Naive B cell (primary cell): ENCODE data around the gene PCNX4. TPM values are rescaled to one million over a fixed set of nuclear protein-coding genes. Genes with fewer than 3 reads are reported as not detected.
"Not testable (repeated sequence)": the region's sequence is repeated elsewhere in the genome, so short reads cannot be mapped to it uniquely, and the experiment has no call there.

Source experiments
- ATAC-seq, 2 donors: fragments of 150-1000 bp; cut with Tn5 transposase; 2 replicates each; pipeline ENCODE4 v1.10.0; 2021; ENCODE audit warnings: low read depth in 2 of 2, mild to moderate bottlenecking in 2 of 2, moderate library complexity in 2 of 2
- DNase-seq: peaks from one replicate; pipeline ENCODE4 v3.0.0; 2022
- H3K27ac Mint-ChIP-seq, 6 donors: one replicate each; pipeline ENCODE4 v1.8.0; 2020 to 2022; ENCODE audit warnings: mild to moderate bottlenecking in 6 of 6, mixed read lengths in 6 of 6, moderate library complexity in 5 of 6, inconsistent platforms in 2 of 6
- H3K27me3 Mint-ChIP-seq, 3 donors: one replicate each; pipeline ENCODE4 v1.8.0; 2021 to 2022; ENCODE audit warnings: mixed read lengths in 3 of 3, mild to moderate bottlenecking in 1 of 3
- H3K36me3 Mint-ChIP-seq, 2 donors: one replicate each; pipeline ENCODE4 v1.8.0; 2020 to 2022; ENCODE audit warnings: mixed read lengths in 2 of 2, inconsistent platforms in 1 of 2, mild to moderate bottlenecking in 1 of 2
- H3K4me1 Mint-ChIP-seq, 3 donors: one replicate each; pipeline ENCODE4 v1.8.0; 2020 to 2022; ENCODE audit warnings: mixed read lengths in 3 of 3, inconsistent platforms in 1 of 3, mild to moderate bottlenecking in 1 of 3, moderate library complexity in 1 of 3
- H3K4me3 Mint-ChIP-seq, 8 donors: one replicate each; pipeline ENCODE4 v1.8.0; 2020 to 2022; ENCODE audit warnings: mild to moderate bottlenecking in 8 of 8, mixed read lengths in 8 of 8, moderate library complexity in 8 of 8, inconsistent platforms in 2 of 8
- H3K9me3 Mint-ChIP-seq, 7 donors: one replicate each; pipeline ENCODE4 v1.8.0; 2020 to 2022; ENCODE audit warnings: mixed read lengths in 7 of 7, mild to moderate bottlenecking in 5 of 7, inconsistent platforms in 2 of 7, moderate library complexity in 1 of 7
- polyA plus RNA-seq, 6 donors: library from polyadenylated mRNA; unstranded; fragments of 300-500 nt; fragmentation: Illumina TruSeq; gene quantifications; one replicate each; pipeline ENCODE4 v1.2.3, GENCODE V29; 2021; ENCODE audit warnings: low read depth in 6 of 6

The PCNX4 gene
- polyA plus RNA-seq, 6 donors from 2014 or later: 11.3 to 26.1 (median 24.5) TPM

GRCh38 chr14:60092526-60092920 lies 800 bp downstream of the PCNX4 start:
- peak overlapping the region; percentile 88 to 98 (median 94) for H3K4me3 Mint-ChIP-seq
- no peaks in the 10 kb centered on the region for H3K36me3 Mint-ChIP-seq
- H3K27ac Mint-ChIP-seq: peak overlapping the region; percentile 95 to 99 (median 99)
- ATAC-seq: no peak
- H3K9me3 Mint-ChIP-seq: no peaks in the 10 kb centered on the region
- peaks cover 29 to 45% (median 36%) of the 10 kb centered on the region in 3 donors for H3K4me1 Mint-ChIP-seq
- peaks cover 0 to 7% (median 0%) of the 10 kb centered on the region in 3 donors for H3K27me3 Mint-ChIP-seq
- no peak for DNase-seq

GRCh38 chr14:60093080-60093479 lies 1.4 kb downstream of the PCNX4 start:
- Mint-ChIP-seq H3K4me1 (peaks cover 34 to 45% (median 36%) of the 10 kb centered on the region in 3 donors), H3K27ac (peak overlapping the region; percentile 95 to 99 (median 99)), H3K36me3 (peaks cover 0 to 4% of the 10 kb centered on the region in 2 donors), H3K27me3 (peaks cover 0 to 7% (median 0%) of the 10 kb centered on the region in 3 donors), H3K9me3 (no peaks in the 10 kb centered on the region), H3K4me3 (peak overlapping the region; percentile 88 to 98 (median 94))
- DNase-seq (no peak), ATAC-seq (no peak)

- Mint-ChIP-seq H3K4me1 (peaks cover 36 to 45% (median 39%) of the 10 kb centered on the region in 3 donors), H3K36me3 (peaks cover 0 to 6% of the 10 kb centered on the region in 2 donors), H3K9me3 (no peaks in the 10 kb centered on the region), H3K27ac (peak overlapping the region; percentile 45 to 99 (median 90)), H3K4me3 (peak overlapping the region; percentile 88 to 98 (median 94)), H3K27me3 (peaks cover 0 to 7% (median 0%) of the 10 kb centered on the region in 3 donors)
- ATAC-seq: no peak
- no peak for DNase-seq
These were observed 1.9 kb downstream of the PCNX4 start for GRCh38 chr14:60093606-60094005.

- Mint-ChIP-seq H3K36me3 (peaks cover 0 to 6% of the 10 kb centered on the region in 2 donors), H3K4me1 (peaks cover 36 to 45% (median 39%) of the 10 kb centered on the region in 3 donors), H3K27me3 (peaks cover 0 to 6% (median 0%) of the 10 kb centered on the region in 3 donors), H3K27ac (peak overlapping the region in 4 of 6 donors; percentile 2 to 99 (median 95)), H3K4me3 (peak overlapping the region in 4 of 8 donors; percentile 52 to 90 (median 88)), H3K9me3 (no peaks in the 10 kb centered on the region)
- DNase-seq (no peak), ATAC-seq (no peak)
These were observed 2.7 kb downstream of the PCNX4 start for GRCh38 chr14:60094306-60094897.

- H3K4me3 Mint-ChIP-seq: peak overlapping the region in 1 of 8 donors; percentile 14
- peaks cover 36 to 48% (median 39%) of the 10 kb centered on the region in 3 donors for H3K4me1 Mint-ChIP-seq
- H3K36me3 Mint-ChIP-seq: peaks cover 0 to 6% of the 10 kb centered on the region in 2 donors
- no peaks in the 10 kb centered on the region for H3K27me3 Mint-ChIP-seq
- H3K27ac Mint-ChIP-seq: peak overlapping the region in 3 of 6 donors; percentile 17 to 76 (median 35)
- no peak for ATAC-seq
- H3K9me3 Mint-ChIP-seq: no peaks in the 10 kb centered on the region
- no peak for DNase-seq
These were observed 3.5 kb downstream of the PCNX4 start for GRCh38 chr14:60095231-60095630.

- H3K36me3 Mint-ChIP-seq: peaks cover 4 to 10% of the 10 kb centered on the region in 2 donors
- DNase-seq: no peak
- no peaks in the 10 kb centered on the region for H3K27me3 Mint-ChIP-seq
- ATAC-seq: no peak
- no peaks in the 10 kb centered on the region for H3K9me3 Mint-ChIP-seq
- H3K4me3 Mint-ChIP-seq: no peak overlapping the region
- H3K27ac Mint-ChIP-seq: peak overlapping the region in 2 of 6 donors; percentile 42 to 87
- peaks cover 36 to 42% (median 41%) of the 10 kb centered on the region in 3 donors for H3K4me1 Mint-ChIP-seq
These were observed 4.2 kb downstream of the PCNX4 start for GRCh38 chr14:60095781-60096450.

- Mint-ChIP-seq H3K27ac (peak overlapping the region in 1 of 6 donors; percentile 16), H3K9me3 (no peaks in the 10 kb centered on the region), H3K27me3 (no peaks in the 10 kb centered on the region), H3K4me1 (peaks cover 33 to 42% (median 34%) of the 10 kb centered on the region in 3 donors), H3K36me3 (peaks cover 6 to 13% of the 10 kb centered on the region in 2 donors), H3K4me3 (no peak overlapping the region)
- no peak for ATAC-seq
- no peak for DNase-seq
These were observed 6.3 kb downstream of the PCNX4 start for GRCh38 chr14:60097974-60098373.

GRCh38 chr14:60099855-60100254 lies 8.1 kb downstream of the PCNX4 start:
- H3K27me3 Mint-ChIP-seq, H3K9me3 Mint-ChIP-seq, DNase-seq, ATAC-seq: not testable (repeated sequence)
- Mint-ChIP-seq H3K27ac (peak overlapping the region in 1 of 6 donors; percentile 81), H3K36me3 (peaks cover 6 to 13% of the 10 kb centered on the region in 2 donors), H3K4me3 (peak overlapping the region in 1 of 8 donors; percentile 56), H3K4me1 (peaks cover 15 to 26% (median 26%) of the 10 kb centered on the region in 3 donors)

- Mint-ChIP-seq H3K4me1 (peaks cover 10 to 29% (median 22%) of the 10 kb centered on the region in 3 donors), H3K9me3 (peaks cover 0 to 4% (median 0%) of the 10 kb centered on the region in 7 donors), H3K4me3 (no peak overlapping the region), H3K27ac (no peak overlapping the region), H3K36me3 (peaks cover 6 to 13% of the 10 kb centered on the region in 2 donors), H3K27me3 (no peaks in the 10 kb centered on the region)
- ATAC-seq (no peak), DNase-seq (no peak)
These were observed 10.1 kb downstream of the PCNX4 start for GRCh38 chr14:60101786-60102185.

GRCh38 chr14:60102389-60102788 lies 10.7 kb downstream of the PCNX4 start:
- Mint-ChIP-seq H3K27me3 (no peaks in the 10 kb centered on the region), H3K9me3 (peaks cover 0 to 4% (median 0%) of the 10 kb centered on the region in 7 donors), H3K36me3 (peaks cover 6 to 14% of the 10 kb centered on the region in 2 donors), H3K27ac (no peak overlapping the region), H3K4me3 (no peak overlapping the region), H3K4me1 (peaks cover 10 to 29% (median 19%) of the 10 kb centered on the region in 3 donors)
- DNase-seq (no peak), ATAC-seq (no peak)

- Mint-ChIP-seq H3K9me3 (peaks cover 0 to 4% (median 0%) of the 10 kb centered on the region in 7 donors), H3K27ac (peak overlapping the region in 2 of 6 donors; percentile 48 to 92), H3K4me3 (no peak overlapping the region), H3K4me1 (peaks cover 12 to 24% (median 19%) of the 10 kb centered on the region in 3 donors), H3K27me3 (no peaks in the 10 kb centered on the region), H3K36me3 (peaks cover 20 to 29% of the 10 kb centered on the region in 2 donors)
- no peak for DNase-seq
- ATAC-seq: peak in 1 of 2 donors; percentile 37
These were observed 14.6 kb downstream of the PCNX4 start for GRCh38 chr14:60106339-60106738.

GRCh38 chr14:60107477-60107876 lies 15.8 kb downstream of the PCNX4 start:
- Mint-ChIP-seq H3K27me3 (no peaks in the 10 kb centered on the region), H3K4me3 (no peak overlapping the region), H3K9me3 (peaks cover 0 to 4% (median 0%) of the 10 kb centered on the region in 7 donors), H3K27ac (peak overlapping the region in 2 of 6 donors; percentile 32 to 48), H3K4me1 (peaks cover 12 to 19% (median 18%) of the 10 kb centered on the region in 3 donors), H3K36me3 (peaks cover 20 to 29% of the 10 kb centered on the region in 2 donors)
- DNase-seq (no peak), ATAC-seq (no peak)

- Mint-ChIP-seq H3K36me3 (peaks cover 27 to 34% of the 10 kb centered on the region in 2 donors), H3K4me1 (peaks cover 9 to 17% (median 11%) of the 10 kb centered on the region in 3 donors), H3K9me3 (no peaks in the 10 kb centered on the region), H3K27me3 (no peaks in the 10 kb centered on the region), H3K4me3 (no peak overlapping the region), H3K27ac (peak overlapping the region in 1 of 6 donors; percentile 61)
- ATAC-seq (no peak), DNase-seq (no peak)
These were observed 20.0 kb downstream of the PCNX4 start for GRCh38 chr14:60111732-60112131.
